H1 (cell line): ENCODE measurements around the gene LIMK2. TPM values are rescaled to one million over a fixed set of nuclear protein-coding genes. Genes with fewer than 3 reads are reported as not detected.

Experiments used
- CTCF ChIA-PET: fragments of 300-600 bp; sonication (Branson Sonifier 250); formaldehyde crosslinking; loops from one replicate; lab custom pipeline; 2021; ENCODE audit not compliant: partially characterized antibody; lab: Charles Lee
- POLR2A ChIA-PET: fragments of 300-600 bp; sonication (Branson Sonifier 250); formaldehyde crosslinking; loops from one replicate; lab custom pipeline; 2021; ENCODE audit warnings: inconsistent platforms; ENCODE audit not compliant: partially characterized antibody; lab: Charles Lee
- DNase-seq, 2 experiments: peaks; one replicate each; pipeline versions ENCODE4 v3.0.0 to v3.0.0-alpha.2; 2010 to 2022; ENCODE audit warnings: low spot score in 2 of 2, low read depth in 1 of 2, mixed read lengths in 1 of 2
- FAIRE-seq: peaks from 2 replicates; lab custom pipeline; 2011; peaks lifted over from hg19 to GRCh38; lab: Jason Lieb, UNC
- H2AFZ ChIP-seq: 2 replicates; pipeline ENCODE4 v1.8.1; 2012; ENCODE audit warnings: low read length, inconsistent platforms
- H2AK5ac ChIP-seq: 2 replicates; pipeline ENCODE4 v1.6.1; 2013; ENCODE audit warnings: low read depth, low read length
- H2BK120ac ChIP-seq: replicated peaks from 2 replicates; pipeline ENCODE3; 2013; ENCODE audit warnings: low read depth, low read length, inconsistent platforms
- H2BK12ac ChIP-seq: 2 replicates; pipeline ENCODE4 v1.6.1; 2013; ENCODE audit warnings: low read depth, low read length
- H2BK15ac ChIP-seq: 2 replicates; pipeline ENCODE4 v1.6.1; 2013; ENCODE audit warnings: low read length
- H2BK20ac ChIP-seq: 2 replicates; pipeline ENCODE4 v1.6.1; 2013; ENCODE audit warnings: low read length
- H2BK5ac ChIP-seq: 2 replicates; pipeline ENCODE4 v1.6.1; 2013; ENCODE audit warnings: low read depth, low read length
- H3K14ac ChIP-seq: 2 replicates; pipeline ENCODE4 v1.6.1; 2013; ENCODE audit warnings: inconsistent platforms; ENCODE audit not compliant: insufficient read length
- H3K18ac ChIP-seq: 2 replicates; pipeline ENCODE4 v1.6.1; 2013; ENCODE audit warnings: low read length; ENCODE audit errors: extremely low read depth
- H3K23ac ChIP-seq: 2 replicates; pipeline ENCODE4 v1.6.1; 2013; ENCODE audit warnings: inconsistent platforms; ENCODE audit not compliant: insufficient read length
- H3K23me2 ChIP-seq: 2 replicates; pipeline ENCODE4 v1.6.1; 2013; ENCODE audit warnings: low read depth, low read length
- H3K27ac ChIP-seq: 2 replicates; pipeline ENCODE4 v1.6.1; 2011; ENCODE audit warnings: low read depth, low read length, inconsistent platforms
- H3K27me3 ChIP-seq, 4 experiments: replicated peaks in 1 of 4; 1 replicate in 1 of 4; 2 replicates in 3 of 4; pipeline versions ENCODE4 v1.6.1 to v1.8.1; 2011 to 2013; ENCODE audit warnings: low read length in 3 of 4, mild to moderate bottlenecking in 3 of 4, inconsistent platforms in 2 of 4, mixed read lengths in 2 of 4, moderate library complexity in 1 of 4; ENCODE audit not compliant: control insufficient read depth in 3 of 4, insufficient read depth in 3 of 4; ENCODE audit errors: extremely low read depth in 1 of 4
- H3K36me3 ChIP-seq, 4 experiments: 2 replicates each; pipeline versions ENCODE4 v1.6.1 to v1.8.1; 2011 to 2013; ENCODE audit warnings: mild to moderate bottlenecking in 4 of 4, low read length in 3 of 4, moderate library complexity in 2 of 4, control low read depth in 1 of 4, inconsistent platforms in 1 of 4; ENCODE audit not compliant: insufficient read depth in 4 of 4, control insufficient read depth in 2 of 4
- H3K4ac ChIP-seq: replicated peaks from 2 replicates; pipeline ENCODE3; 2013; ENCODE audit warnings: low read length, low read depth, mixed read lengths, inconsistent platforms; ENCODE audit not compliant: insufficient read length
- H3K4me1 ChIP-seq, 4 experiments: replicated peaks in 1 of 4; 1 replicate in 1 of 4; 2 replicates in 3 of 4; pipeline versions ENCODE4 v1.6.1 to v1.8.1; 2011 to 2013; ENCODE audit warnings: low read length in 3 of 4, inconsistent platforms in 2 of 4, mixed read lengths in 1 of 4; ENCODE audit not compliant: insufficient read depth in 4 of 4, control insufficient read depth in 3 of 4
- H3K4me2 ChIP-seq, 2 experiments: 2 replicates each; pipeline versions ENCODE4 v1.6.1 to v1.8.1; 2011 to 2013; ENCODE audit warnings: low read depth in 2 of 2, low read length in 2 of 2, control low read depth in 1 of 2, inconsistent platforms in 1 of 2, mild to moderate bottlenecking in 1 of 2; ENCODE audit not compliant: insufficient read depth in 1 of 2
- H3K4me3 ChIP-seq, 4 experiments: fragments of 200-600, 300-600 bp in 1 of 4; sonication (generic), shearing (Covaris generic), sonication (Bioruptor Twin) in 1 of 4; 2 replicates each; pipeline versions ENCODE4 v1.5.1 to v1.8.1; 2011 to 2016; ENCODE audit warnings: low read length in 4 of 4, low read depth in 3 of 4, control low read depth in 2 of 4, inconsistent platforms in 2 of 4, mild to moderate bottlenecking in 2 of 4, mixed read lengths in 1 of 4, moderate library complexity in 1 of 4; ENCODE audit not compliant: insufficient read depth in 2 of 4; ENCODE audit errors: extremely low read depth in 1 of 4
- H3K56ac ChIP-seq: replicated peaks from 2 replicates; pipeline ENCODE3; 2013; ENCODE audit warnings: low read depth, mild to moderate bottlenecking, mixed read lengths, low read length, inconsistent platforms; ENCODE audit not compliant: insufficient read length
- H3K79me1 ChIP-seq: 2 replicates; pipeline ENCODE4 v1.6.1; 2013; ENCODE audit warnings: low read depth, low read length, control low read depth
- H3K79me2 ChIP-seq, 2 experiments: 2 replicates each; pipeline versions ENCODE4 v1.6.1 to v1.8.1; 2012 to 2013; ENCODE audit warnings: low read length in 2 of 2, mild to moderate bottlenecking in 2 of 2, inconsistent platforms in 1 of 2; ENCODE audit not compliant: insufficient read depth in 2 of 2, control insufficient read depth in 1 of 2
- H3K9ac ChIP-seq, 4 experiments: replicated peaks in 1 of 4; 1 replicate in 1 of 4; 2 replicates in 3 of 4; pipeline versions ENCODE4 v1.6.1 to v1.8.1; 2011 to 2013; ENCODE audit warnings: low read depth in 3 of 4, low read length in 3 of 4, control low read depth in 2 of 4, mild to moderate bottlenecking in 2 of 4, moderate library complexity in 2 of 4, inconsistent platforms in 1 of 4; ENCODE audit errors: extremely low read depth in 1 of 4
- H3K9me3 ChIP-seq, 2 experiments: 2 replicates each; pipeline versions ENCODE4 v1.6.1 to v1.8.1; 2012 to 2013; ENCODE audit warnings: mild to moderate bottlenecking in 2 of 2, moderate library complexity in 2 of 2, control low read depth in 1 of 2, inconsistent platforms in 1 of 2, low read depth in 1 of 2, low read length in 1 of 2, mixed read lengths in 1 of 2; ENCODE audit not compliant: insufficient read depth in 2 of 2
- H4K20me1 ChIP-seq, 2 experiments: replicated peaks in 1 of 2; 2 replicates each; pipeline versions ENCODE3 to v1.8.1; 2011 to 2013; ENCODE audit warnings: inconsistent platforms in 2 of 2, low read length in 2 of 2, mild to moderate bottlenecking in 1 of 2; ENCODE audit not compliant: insufficient read depth in 2 of 2, control insufficient read depth in 1 of 2
- H4K5ac ChIP-seq: 2 replicates; pipeline ENCODE4 v1.6.1; 2013; ENCODE audit warnings: low read length, low read depth, mixed read lengths, inconsistent platforms; ENCODE audit not compliant: insufficient read length
- H4K8ac ChIP-seq: 2 replicates; pipeline ENCODE4 v1.8.0; 2013; ENCODE audit warnings: mild to moderate bottlenecking, moderate library complexity, low read length, inconsistent platforms; ENCODE audit not compliant: insufficient read depth; ENCODE audit errors: extremely low read depth
- H4K91ac ChIP-seq: replicated peaks from 2 replicates; pipeline ENCODE3; 2013; ENCODE audit warnings: low read length, mixed read lengths, inconsistent platforms; ENCODE audit not compliant: insufficient read length
- FOSL1 ChIP-seq: IDR thresholded peaks from 2 replicates; pipeline ENCODE4 v1.6.1; 2011; ENCODE audit warnings: mild to moderate bottlenecking, low read depth, low read length, moderate library complexity; ENCODE audit not compliant: insufficient read depth
- MAFK ChIP-seq: IDR thresholded peaks from 2 replicates; pipeline ENCODE4 v1.6.1; 2012; ENCODE audit warnings: low read depth, mild to moderate bottlenecking, improper control_type of control experiment, low read length
- NRF1 ChIP-seq: IDR thresholded peaks from 2 replicates; pipeline ENCODE4 v1.6.1; 2011; ENCODE audit warnings: mild to moderate bottlenecking, low read depth, low read length, improper control_type of control experiment
- POLR2A ChIP-seq, 2 experiments: IDR thresholded peaks; 1 replicate in 1 of 2; 2 replicates in 1 of 2; pipeline ENCODE4 v1.6.1; 2011; ENCODE audit warnings: low read depth in 2 of 2, low read length in 2 of 2, mild to moderate bottlenecking in 2 of 2; ENCODE audit errors: control extremely low read depth in 1 of 2
- RAD21 ChIP-seq, 2 experiments: IDR thresholded peaks in 1 of 2; conservative IDR thresholded peaks in 1 of 2; 2 replicates each; pipeline ENCODE4 v1.6.1; 2011; ENCODE audit warnings: low read depth in 2 of 2, low read length in 2 of 2, improper control_type of control experiment in 1 of 2, inconsistent platforms in 1 of 2, mild to moderate bottlenecking in 1 of 2, moderate library complexity in 1 of 2
- RBBP5 ChIP-seq: IDR thresholded peaks from 2 replicates; pipeline ENCODE4 v1.7.1; 2012; ENCODE audit warnings: low read depth, mild to moderate bottlenecking, inconsistent platforms, low read length, moderate library complexity, borderline replicate concordance
- SIRT6 ChIP-seq: IDR thresholded peaks from one replicate; pipeline ENCODE4 v1.7.1; 2012; ENCODE audit warnings: low read length, inconsistent platforms
- SIX5 ChIP-seq: IDR thresholded peaks from 2 replicates; pipeline ENCODE4 v1.6.1; 2011; ENCODE audit warnings: mild to moderate bottlenecking, low read depth, low read length
- SP2 ChIP-seq: IDR thresholded peaks from 2 replicates; pipeline ENCODE4 v1.6.1; 2012; ENCODE audit warnings: mild to moderate bottlenecking, low read length, inconsistent platforms
- WGBS, 2 experiments: shearing (Covaris generic) in 1 of 2; methylation state at CpG; one replicate each; pipeline versions ENCODE4 v1.1.6 to v1.1.7; 2013 to 2015; ENCODE audit warnings: low lambda C conversion rate in 2 of 2, mixed read lengths in 2 of 2, inconsistent platforms in 1 of 2, low coverage in 1 of 2, missing lambda C conversion rate in 1 of 2; ENCODE audit not compliant: insufficient replicate concordance in 2 of 2, insufficient coverage in 1 of 2, insufficient read length in 1 of 2; ENCODE audit errors: extremely low coverage in 1 of 2, missing lambda C conversion rate in 1 of 2; 5-methylcytosine and 5-hydroxymethylcytosine counted together
- polyA plus RNA-seq, 7 experiments: library from polyadenylated mRNA; depleted of rRNA in 3 of 7; stranded (reverse) in 5 of 7; unstranded in 2 of 7; fragments of >200 nt in 5 of 7; fragments of 200-250 nt in 2 of 7; gene quantifications; 1 replicate in 5 of 7; 2 replicates in 1 of 7; 4 replicates in 1 of 7; pipeline versions ENCODE4 v1.2.1 to v1.2.3, GENCODE V29; 2011 to 2013; ENCODE audit warnings: missing spikeins in 2 of 7, mixed read lengths in 2 of 7
- total RNA-seq: library from RNA; stranded (reverse); fragmentation: NEBNext Ultra II Directional; extraction: Animal tissue kit (Norgen Biotek cat#: 25700); gene quantifications from 2 replicates; pipeline ENCODE4 v1.2.1, GENCODE V29; 2021

The LIMK2 gene
- total and polyA plus RNA-seq, 2 of the 8 experiments (the other 6 are each of a cell fraction or from before 2014, with no cell fraction given): 13.2 to 37.6 TPM

DNA sequence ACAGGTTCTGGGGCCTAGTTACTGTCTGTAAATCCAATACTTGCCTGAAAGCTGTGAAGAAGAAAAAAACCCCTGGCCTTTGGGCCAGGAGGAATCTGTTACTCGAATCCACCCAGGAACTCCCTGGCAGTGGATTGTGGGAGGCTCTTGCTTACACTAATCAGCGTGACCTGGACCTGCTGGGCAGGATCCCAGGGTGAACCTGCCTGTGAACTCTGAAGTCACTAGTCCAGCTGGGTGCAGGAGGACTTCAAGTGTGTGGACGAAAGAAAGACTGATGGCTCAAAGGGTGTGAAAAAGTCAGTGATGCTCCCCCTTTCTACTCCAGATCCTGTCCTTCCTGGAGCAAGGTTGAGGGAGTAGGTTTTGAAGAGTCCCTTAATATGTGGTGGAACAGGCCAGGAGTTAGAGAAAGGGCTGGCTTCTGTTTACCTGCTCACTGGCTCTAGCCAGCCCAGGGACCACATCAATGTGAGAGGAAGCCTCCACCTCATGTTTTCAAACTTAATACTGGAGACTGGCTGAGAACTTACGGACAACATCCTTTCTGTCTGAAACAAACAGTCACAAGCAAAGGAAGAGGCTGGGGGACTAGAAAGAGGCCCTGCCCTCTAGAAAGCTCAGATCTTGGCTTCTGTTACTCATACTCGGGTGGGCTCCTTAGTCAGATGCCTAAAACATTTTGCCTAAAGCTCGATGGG lies 66.7 kb downstream of the LIMK2 start:
- Histone ChIP-seq H3K14ac (no peak overlapping the region), H3K4me3 (no peak overlapping the region), H3K9me3 (no peaks in the 10 kb centered on the region), H4K91ac (no peak overlapping the region), H2AK5ac (no peak overlapping the region), H4K20me1 (peaks cover 2% of the 10 kb centered on the region in 2 experiments), H2BK12ac (no peak overlapping the region), H3K18ac (no peak overlapping the region), H3K23ac (no peak overlapping the region), H3K56ac (no peak overlapping the region), H4K5ac (no peak overlapping the region), H2BK120ac (no peak overlapping the region), H3K27ac (no peak overlapping the region), H2BK20ac (no peak overlapping the region), H3K4ac (no peak overlapping the region), H2BK5ac (no peak overlapping the region), H3K4me1 (no peaks in the 10 kb centered on the region), H3K9ac (no peak overlapping the region), H3K4me2 (no peak overlapping the region), H3K79me1 (no peaks in the 10 kb centered on the region), H3K79me2 (no peaks in the 10 kb centered on the region), H2BK15ac (no peak overlapping the region), H3K23me2 (no peaks in the 10 kb centered on the region), H3K36me3 (peaks cover 11 to 35% (median 21%) of the 10 kb centered on the region in 4 experiments), H3K27me3 (no peaks in the 10 kb centered on the region), H4K8ac (no peak overlapping the region), H2AFZ (no peak overlapping the region)
- CTCF ChIA-PET: interaction anchor here (1.0 to 1.5 kb wide), 4 partner anchors 11 to 199 kb away, joined by 3 to 5 read pairs (median 3); no protein-coding TSS in a partner anchor
- 97% methylated on average over 6 of the region's 6 CpGs; no CpG with 5 or more reads in 1 of the 2 experiments for WGBS, 2 experiments
- no peak for TF ChIP-seq RAD21 (IDR thresholded peaks at IDR 0.05 in 1 of 2, conservative IDR thresholded peaks at IDR 0.05 in 1 of 2; ENCODE audit: low read depth in 2 of 2, low read length in 2 of 2)
- TF ChIP-seq POLR2A (IDR thresholded peaks at IDR 0.05; ENCODE audit: control extremely low read depth in 1 of 2, low read depth in 2 of 2, low read length in 2 of 2): no peak
- no peak for TF ChIP-seq FOSL1
- no peak for TF ChIP-seq MAFK
- no peak for TF ChIP-seq RBBP5
- TF ChIP-seq SIX5: no peak
- no peak for TF ChIP-seq SIRT6
- no peak for TF ChIP-seq NRF1
- no peak for TF ChIP-seq SP2
- POLR2A ChIA-PET: interaction anchor here (0.5 to 1.4 kb wide), 6 partner anchors 9 to 118 kb away, joined by 3 to 5 read pairs (median 4); no protein-coding TSS in a partner anchor
- no peak for FAIRE-seq
- no peak for DNase-seq
